ENCODE results near the gene MYL11.
"Not testable (repeated sequence)": the region's sequence is repeated elsewhere in the genome, so short reads cannot be mapped to it uniquely, and the experiment has no call there.

Gene MYL11
- total RNA-seq: 0.13 to 2.0 (median 0.37) reads per million in 9 experiments

GRCh38 chr16:30374538-30374937, at the start of gene MYL11:
Gene MYL11, plus strand, starts transcription at chr16:30374802. Its CDS starts 56 bp downstream, at chr16:30374858.
- Mint-ChIP-seq H3K27me3 (no peaks in the 10 kb centered on the region), H3K9me3 (no peaks in the 10 kb centered on the region), H3K27ac (peak within 1 kb of the TSS; percentile 19 to 79), H3K4me1 (ENCODE audit: low read depth in 2 of 2) (peaks cover 33 to 37% of the 10 kb centered on the region in 2 donors), H3K4me3 (no peak within 1 kb of the TSS), H3K36me3 (ENCODE audit: insufficient read depth) (peaks cover 28% of the 10 kb centered on the region)
- ATAC-seq (replicated peaks) (no peak), DNase-seq (no peak)

- ATAC-seq (replicated peaks): peak; percentile 88
- not testable (repeated sequence) for H3K9me3 Mint-ChIP-seq, H3K27me3 Mint-ChIP-seq
- Mint-ChIP-seq H3K4me3 (peak overlapping the region; percentile 85 to 90), H3K36me3 (ENCODE audit: insufficient read depth) (peaks cover 17% of the 10 kb centered on the region), H3K27ac (peak overlapping the region; percentile 69 to 86), H3K4me1 (ENCODE audit: low read depth in 2 of 2) (peaks cover 14 to 18% of the 10 kb centered on the region in 2 donors)
- DNase-seq: peak; percentile 84 to 88 (median 85)
Observed at GRCh38 chr16:30334473-30334989, 40.1 kb upstream of the MYL11 start.

DNA sequence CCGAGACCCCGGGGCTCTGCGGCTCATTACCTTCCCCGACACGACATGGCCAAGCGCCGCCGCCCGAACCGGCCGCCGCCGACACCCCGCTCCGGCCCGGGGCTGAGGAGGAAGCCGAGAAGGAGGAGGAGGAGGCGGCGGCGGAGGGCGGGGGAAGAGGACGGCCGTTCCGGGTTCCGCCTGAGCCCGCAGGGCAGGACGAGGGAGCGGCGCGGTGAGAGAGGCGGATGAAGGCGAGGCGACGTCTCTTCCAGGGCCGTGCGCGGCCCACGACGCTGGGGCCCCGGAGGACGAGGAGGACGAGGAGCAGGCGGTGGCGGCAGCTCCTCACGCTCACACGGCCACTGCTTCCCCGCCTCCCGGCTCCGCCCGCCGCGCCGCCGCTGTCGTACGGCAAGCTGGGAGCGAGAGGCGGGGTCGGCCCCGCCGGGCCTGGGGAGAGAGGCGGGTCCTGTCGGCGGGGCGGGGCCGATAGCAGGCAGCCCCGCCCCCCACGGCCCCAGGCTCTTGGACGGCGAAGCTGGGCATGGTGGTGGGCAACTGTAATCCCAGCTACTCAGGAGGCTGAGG, 39.5 kb upstream of the MYL11 start:
- DNase-seq: peak; percentile 77 to 88 (median 77)
- H3K36me3 Mint-ChIP-seq (ENCODE audit: insufficient read depth): peaks cover 15% of the 10 kb centered on the region
- peaks cover 13% of the 10 kb centered on the region in 2 donors for H3K4me1 Mint-ChIP-seq (ENCODE audit: low read depth in 2 of 2)
- not testable (repeated sequence) for H3K9me3 Mint-ChIP-seq, H3K27me3 Mint-ChIP-seq
- ATAC-seq (replicated peaks): peak; percentile 71
- H3K27ac Mint-ChIP-seq: peak overlapping the region; percentile 69 to 86
- H3K4me3 Mint-ChIP-seq: peak overlapping the region; percentile 85 to 90

DNA sequence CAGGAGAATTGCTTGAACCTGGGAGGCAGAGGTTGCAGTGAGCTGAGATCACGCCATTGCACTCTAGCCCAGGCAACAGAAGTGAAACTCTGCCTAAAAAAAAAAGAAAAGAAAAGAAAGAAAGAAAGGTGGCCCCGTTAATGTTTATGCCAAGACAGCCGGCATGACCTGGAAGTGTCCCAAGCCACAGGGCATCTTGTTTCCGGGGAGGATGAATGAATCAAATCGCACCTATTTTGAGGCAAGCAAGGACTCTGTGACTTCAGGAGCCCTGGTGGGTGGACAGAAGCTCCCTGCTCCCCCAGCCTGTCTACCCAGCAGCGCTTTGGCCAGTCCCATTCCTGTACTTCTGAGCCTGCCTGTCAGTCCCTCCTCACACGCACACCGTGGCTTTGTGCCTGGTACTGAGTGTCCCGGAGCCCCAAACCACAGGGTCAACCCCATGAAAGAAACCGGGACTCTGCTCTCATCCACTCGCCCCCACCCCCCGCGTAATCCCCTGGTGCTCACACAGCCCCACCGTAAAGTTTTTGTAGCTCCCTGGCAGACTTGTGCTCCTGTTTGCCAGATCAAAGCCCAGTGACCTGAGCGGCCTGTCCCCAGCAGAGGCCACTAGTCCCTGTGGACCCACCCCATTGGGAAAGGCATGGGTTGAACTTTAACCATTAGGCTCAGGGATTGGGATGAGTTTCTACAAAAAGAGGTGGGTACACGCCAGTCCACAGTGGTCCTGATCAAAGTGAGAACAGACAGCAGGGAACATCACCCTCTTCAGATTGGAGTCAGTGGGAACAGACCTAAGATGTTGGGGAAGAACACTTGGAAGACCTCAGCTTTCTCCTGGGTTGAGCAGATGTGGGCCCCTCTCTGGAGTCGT, 38.8 kb upstream of the MYL11 start:
- DNase-seq (peak in 1 of 3 experiments; percentile 30), ATAC-seq (replicated peaks) (no peak)
- peak overlapping the region; percentile 69 to 86 for H3K27ac Mint-ChIP-seq
- no peaks in the 10 kb centered on the region for H3K9me3 Mint-ChIP-seq
- H3K4me3 Mint-ChIP-seq: peak overlapping the region; percentile 85 to 90
- H3K27me3 Mint-ChIP-seq: no peaks in the 10 kb centered on the region
- H3K36me3 Mint-ChIP-seq (ENCODE audit: insufficient read depth): peaks cover 15% of the 10 kb centered on the region
- H3K4me1 Mint-ChIP-seq (ENCODE audit: low read depth in 2 of 2): peaks cover 9 to 12% of the 10 kb centered on the region in 2 donors

GRCh38 chr16:30337964-30338357, 36.6 kb upstream of the MYL11 start:
- not testable (repeated sequence) for H3K9me3 Mint-ChIP-seq; H3K27ac Mint-ChIP-seq; H3K4me3 Mint-ChIP-seq; ATAC-seq (replicated peaks); DNase-seq; H3K27me3 Mint-ChIP-seq
- Mint-ChIP-seq H3K4me1 (ENCODE audit: low read depth in 2 of 2) (peaks cover 9 to 12% of the 10 kb centered on the region in 2 donors), H3K36me3 (ENCODE audit: insufficient read depth) (peaks cover 15% of the 10 kb centered on the region)

DNA sequence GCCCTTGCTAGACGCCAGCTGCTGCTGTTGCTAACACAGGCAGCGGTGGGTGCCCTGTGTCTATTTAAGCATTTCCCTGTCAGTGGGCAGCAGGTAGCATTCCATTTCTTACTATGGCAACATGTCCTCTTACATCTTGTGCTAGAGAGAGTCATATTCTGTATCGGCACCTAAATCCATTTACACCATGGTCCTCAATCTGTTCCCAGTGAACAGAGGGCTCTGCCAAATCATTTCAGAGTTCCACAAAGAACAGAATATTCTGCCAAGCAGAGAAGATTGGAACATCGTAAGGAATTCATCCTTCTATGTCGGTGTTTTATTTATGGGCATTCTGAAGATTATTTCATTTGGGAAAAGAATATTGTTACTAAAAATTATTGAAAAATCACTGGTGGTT, 35.9 kb upstream of the MYL11 start:
- not testable (repeated sequence) for H3K9me3 Mint-ChIP-seq; DNase-seq; H3K4me3 Mint-ChIP-seq; H3K27ac Mint-ChIP-seq; H3K27me3 Mint-ChIP-seq; ATAC-seq (replicated peaks)
- Mint-ChIP-seq H3K4me1 (ENCODE audit: low read depth in 2 of 2) (peaks cover 9 to 12% of the 10 kb centered on the region in 2 donors), H3K36me3 (ENCODE audit: insufficient read depth) (peaks cover 15% of the 10 kb centered on the region)

- peaks cover 6% of the 10 kb centered on the region for H3K36me3 Mint-ChIP-seq (ENCODE audit: insufficient read depth)
- no peak overlapping the region for H3K4me3 Mint-ChIP-seq
- no peak for DNase-seq
- peaks cover 7 to 8% of the 10 kb centered on the region in 2 donors for H3K4me1 Mint-ChIP-seq (ENCODE audit: low read depth in 2 of 2)
- no peaks in the 10 kb centered on the region for H3K9me3 Mint-ChIP-seq
- H3K27ac Mint-ChIP-seq: no peak overlapping the region
- no peak for ATAC-seq (replicated peaks)
- H3K27me3 Mint-ChIP-seq: no peaks in the 10 kb centered on the region
Observed at GRCh38 chr16:30340621-30341020, 34.0 kb upstream of the MYL11 start.

GRCh38 chr16:30341971-30342370, 32.6 kb upstream of the MYL11 start:
- H3K36me3 Mint-ChIP-seq (ENCODE audit: insufficient read depth); DNase-seq; H3K27ac Mint-ChIP-seq; H3K27me3 Mint-ChIP-seq; ATAC-seq (replicated peaks); H3K9me3 Mint-ChIP-seq; H3K4me1 Mint-ChIP-seq (ENCODE audit: low read depth in 2 of 2); H3K4me3 Mint-ChIP-seq: not testable (repeated sequence)

DNA sequence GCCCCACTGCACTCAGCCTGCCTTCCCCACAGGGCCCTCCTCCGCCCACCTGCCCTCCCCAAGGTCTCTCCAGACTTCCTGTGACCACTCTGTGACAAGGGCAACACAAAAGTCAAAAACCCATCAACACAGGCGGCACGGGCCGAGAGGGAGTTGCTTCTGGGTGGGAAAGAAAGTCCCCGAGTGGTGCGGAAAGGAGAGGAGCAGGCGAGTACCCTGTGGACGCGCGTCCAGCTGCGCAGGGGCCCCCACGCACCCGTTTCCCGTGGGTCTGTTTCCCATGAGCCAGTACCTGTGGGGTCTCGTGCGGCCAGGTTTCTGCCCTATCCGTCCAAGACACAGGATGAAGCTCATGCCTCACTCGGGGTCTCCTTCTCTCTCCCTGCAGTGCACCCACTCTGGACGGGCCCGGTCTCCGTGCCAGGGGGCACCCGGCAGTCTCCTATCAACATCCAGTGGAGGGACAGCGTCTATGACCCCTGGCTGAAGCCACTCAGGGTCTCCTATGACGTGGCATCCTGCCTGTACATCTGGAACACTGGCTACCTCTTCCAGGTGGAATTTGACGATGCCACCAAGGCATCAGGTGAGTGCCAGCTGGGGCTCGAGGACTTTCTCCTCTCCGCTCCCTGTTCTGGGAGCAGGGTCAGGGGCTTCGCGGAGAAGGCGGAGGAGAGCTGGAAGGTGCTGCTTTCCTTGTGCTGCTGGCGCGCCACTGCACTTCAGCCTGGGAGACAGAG, 31.7 kb upstream of the MYL11 start:
- ATAC-seq (replicated peaks): no peak
- DNase-seq: no peak
- Mint-ChIP-seq H3K9me3 (no peaks in the 10 kb centered on the region), H3K4me1 (ENCODE audit: low read depth in 2 of 2) (peaks cover 0 to 3% of the 10 kb centered on the region in 2 donors), H3K27ac (no peak overlapping the region), H3K27me3 (no peaks in the 10 kb centered on the region), H3K36me3 (ENCODE audit: insufficient read depth) (peaks cover 3% of the 10 kb centered on the region), H3K4me3 (no peak overlapping the region)

DNA sequence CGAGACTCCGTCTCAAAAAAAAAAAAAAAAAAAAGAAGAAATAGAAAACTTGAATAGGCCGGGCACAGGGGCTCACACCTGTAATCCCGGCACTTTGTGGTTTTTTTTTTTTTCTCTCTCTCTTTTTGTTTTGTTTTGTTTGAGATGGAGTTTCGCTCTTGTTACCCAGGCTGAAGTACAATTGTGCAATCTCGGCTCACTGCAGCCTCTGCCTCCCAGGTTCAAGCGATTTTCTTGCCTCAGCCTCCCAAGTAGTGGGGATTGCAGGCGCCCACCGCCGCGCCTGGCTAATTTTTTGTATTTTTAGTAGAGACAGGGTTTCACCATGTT, 31.1 kb upstream of the MYL11 start:
- not testable (repeated sequence) for H3K4me3 Mint-ChIP-seq; H3K36me3 Mint-ChIP-seq (ENCODE audit: insufficient read depth); H3K4me1 Mint-ChIP-seq (ENCODE audit: low read depth in 2 of 2); DNase-seq; ATAC-seq (replicated peaks); H3K27ac Mint-ChIP-seq; H3K9me3 Mint-ChIP-seq; H3K27me3 Mint-ChIP-seq

- H3K27ac Mint-ChIP-seq: peak overlapping the region in 1 of 2 donors; percentile 69
- peaks cover 20% of the 10 kb centered on the region for H3K36me3 Mint-ChIP-seq (ENCODE audit: insufficient read depth)
- H3K27me3 Mint-ChIP-seq: no peaks in the 10 kb centered on the region
- ATAC-seq (replicated peaks): no peak
- peaks cover 18 to 21% of the 10 kb centered on the region in 2 donors for H3K4me1 Mint-ChIP-seq (ENCODE audit: low read depth in 2 of 2)
- H3K4me3 Mint-ChIP-seq: peak overlapping the region in 1 of 2 donors; percentile 8
- no peaks in the 10 kb centered on the region for H3K9me3 Mint-ChIP-seq
- DNase-seq: no peak
Observed at GRCh38 chr16:30346286-30346685, 28.3 kb upstream of the MYL11 start.

GRCh38 chr16:30348113-30348512, 26.5 kb upstream of the MYL11 start:
- no peak overlapping the region for H3K27ac Mint-ChIP-seq
- no peak for DNase-seq
- peaks cover 29% of the 10 kb centered on the region for H3K36me3 Mint-ChIP-seq (ENCODE audit: insufficient read depth)
- no peak overlapping the region for H3K4me3 Mint-ChIP-seq
- H3K27me3 Mint-ChIP-seq: no peaks in the 10 kb centered on the region
- no peak for ATAC-seq (replicated peaks)
- no peaks in the 10 kb centered on the region for H3K9me3 Mint-ChIP-seq
- peaks cover 23 to 26% of the 10 kb centered on the region in 2 donors for H3K4me1 Mint-ChIP-seq (ENCODE audit: low read depth in 2 of 2)

DNA sequence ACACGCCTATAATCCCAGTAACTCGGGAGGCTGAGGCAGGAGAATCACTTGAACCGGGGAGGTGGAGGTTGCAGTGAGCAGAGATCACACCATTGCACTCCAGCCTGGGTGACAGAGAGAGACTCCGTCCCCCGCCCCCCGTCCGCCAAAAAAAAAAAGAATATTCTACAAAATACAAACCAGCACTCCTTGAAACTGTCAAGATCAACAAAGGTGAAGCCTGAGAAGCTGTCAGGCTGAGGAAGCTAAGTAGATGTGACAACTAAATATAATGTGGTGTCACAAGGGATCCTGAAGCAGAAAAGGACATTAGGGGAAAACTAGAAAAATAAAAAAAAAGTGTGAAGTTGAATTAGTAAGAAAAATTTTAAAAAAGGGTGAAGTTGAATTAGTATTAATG, 25.7 kb upstream of the MYL11 start:
- peak overlapping the region; percentile 84 to 86 for H3K27ac Mint-ChIP-seq

More for the DNA sequence above, 25.7 kb upstream of the MYL11 start:
- ATAC-seq (replicated peaks) (no peak), DNase-seq (no peak)
- peaks cover 38% of the 10 kb centered on the region for H3K36me3 Mint-ChIP-seq (ENCODE audit: insufficient read depth)
- no peaks in the 10 kb centered on the region for H3K9me3 Mint-ChIP-seq
- peaks cover 28 to 30% of the 10 kb centered on the region in 2 donors for H3K4me1 Mint-ChIP-seq (ENCODE audit: low read depth in 2 of 2)
- H3K27me3 Mint-ChIP-seq: no peaks in the 10 kb centered on the region
- H3K4me3 Mint-ChIP-seq: no peak overlapping the region

Data from effector memory CD8-positive, alpha-beta T cell (primary cell).